WI38 (cell line): ENCODE results near the gene LRRC32.

Source experiments
- H3K4me3 ChIP-seq: 2 replicates; pipeline ENCODE4 v1.5.1; 2011; ENCODE audit warnings: low read depth, mild to moderate bottlenecking, control low read depth, low read length
- CTCF ChIP-seq: IDR thresholded peaks from 2 replicates; pipeline ENCODE4 v1.5.1; 2012; ENCODE audit warnings: low read depth, mild to moderate bottlenecking, control low read depth, low read length

LRRC32 gene

GRCh38 chr11:76671237-76671592 lies 668 bp upstream of the LRRC32 start:
- no peak for TF ChIP-seq CTCF

GRCh38 chr11:76669901-76670484 lies 554 bp downstream of the LRRC32 start:
- no peak for TF ChIP-seq CTCF
- H3K4me3 ChIP-seq: peak overlapping the region; percentile 46

More at GRCh38 chr11:76671237-76671592, 668 bp upstream of the LRRC32 start:
- H3K4me3 ChIP-seq: no peak overlapping the region

GRCh38 chr11:76668362-76669155 lies 2.0 kb downstream of the LRRC32 start:
- TF ChIP-seq CTCF: no peak

GRCh38 chr11:76667856-76668255 lies 2.7 kb downstream of the LRRC32 start:
- TF ChIP-seq CTCF: no peak
- no peak overlapping the region for H3K4me3 ChIP-seq

More at GRCh38 chr11:76668362-76669155, 2.0 kb downstream of the LRRC32 start:
- no peak overlapping the region for H3K4me3 ChIP-seq

GRCh38 chr11:76667271-76667818 lies 3.2 kb downstream of the LRRC32 start:
- H3K4me3 ChIP-seq: no peak overlapping the region
- no peak for TF ChIP-seq CTCF

- no peak for TF ChIP-seq CTCF
- no peak overlapping the region for H3K4me3 ChIP-seq
Measured at GRCh38 chr11:76666830-76667229, 3.7 kb downstream of the LRRC32 start.

GRCh38 chr11:76666408-76666807 lies 4.1 kb downstream of the LRRC32 start:
- no peak overlapping the region for H3K4me3 ChIP-seq
- TF ChIP-seq CTCF: no peak
